RWPE2 (cell line): ENCODE measurements around the gene SHROOM2.
A peak's percentile ranks its signal among the peaks of the same experiment; 100 is the strongest.
"Not testable (repeated sequence)": the region's sequence is repeated elsewhere in the genome, so short reads cannot be mapped to it uniquely, and the experiment has no call there.

Experiments used
- ATAC-seq: fragments of 200-7000 bp; cut with Tn5 transposase; 3 replicates; pipeline ENCODE4 v1.9.1; 2021; ENCODE audit warnings: low read depth
- DNase-seq: peaks from one replicate; pipeline ENCODE4 v3.0.0-alpha.2; 2020; ENCODE audit warnings: low spot score
- H3K27ac ChIP-seq: fragments of 450-650 bp; 2 replicates; pipeline ENCODE4 v1.5.1; 2017; ENCODE audit warnings: mild to moderate bottlenecking; ENCODE audit not compliant: poor library complexity, severe bottlenecking
- H3K27me3 ChIP-seq: fragments of 250-450 bp; sonication (Bioruptor Pico); 2 replicates; pipeline ENCODE4 v1.5.1; 2021; ENCODE audit warnings: mild to moderate bottlenecking, moderate library complexity; ENCODE audit not compliant: insufficient read depth, poor library complexity, severe bottlenecking
- H3K36me3 ChIP-seq: fragments of 250-450 bp; sonication (Bioruptor Pico); 2 replicates; pipeline ENCODE4 v1.5.1; 2020; ENCODE audit warnings: low read depth, mild to moderate bottlenecking, moderate library complexity
- H3K4me1 ChIP-seq: fragments of 250-450 bp; sonication (Bioruptor Pico); 2 replicates; pipeline ENCODE4 v1.5.1; 2021; ENCODE audit warnings: mild to moderate bottlenecking, moderate library complexity; ENCODE audit not compliant: insufficient read depth, poor library complexity, severe bottlenecking
- H3K4me3 ChIP-seq: fragments of 250-450 bp; sonication (Bioruptor Pico); 2 replicates; pipeline ENCODE4 v1.5.1; 2021; ENCODE audit warnings: mild to moderate bottlenecking, moderate library complexity; ENCODE audit not compliant: severe bottlenecking
- H3K9me3 ChIP-seq: fragments of 250-450 bp; sonication (Bioruptor Pico); 2 replicates; pipeline ENCODE4 v1.5.1; 2021; ENCODE audit warnings: mild to moderate bottlenecking, moderate library complexity; ENCODE audit not compliant: severe bottlenecking
- TF ChIP-seq, protein P1 (sequence below): fragments of 450-650 bp; IDR thresholded peaks from one replicate; pipeline ENCODE4 v1.5.1; 2017; ENCODE audit warnings: mild to moderate bottlenecking, moderate library complexity; ENCODE audit not compliant: poor library complexity, severe bottlenecking

The SHROOM2 gene

DNA sequence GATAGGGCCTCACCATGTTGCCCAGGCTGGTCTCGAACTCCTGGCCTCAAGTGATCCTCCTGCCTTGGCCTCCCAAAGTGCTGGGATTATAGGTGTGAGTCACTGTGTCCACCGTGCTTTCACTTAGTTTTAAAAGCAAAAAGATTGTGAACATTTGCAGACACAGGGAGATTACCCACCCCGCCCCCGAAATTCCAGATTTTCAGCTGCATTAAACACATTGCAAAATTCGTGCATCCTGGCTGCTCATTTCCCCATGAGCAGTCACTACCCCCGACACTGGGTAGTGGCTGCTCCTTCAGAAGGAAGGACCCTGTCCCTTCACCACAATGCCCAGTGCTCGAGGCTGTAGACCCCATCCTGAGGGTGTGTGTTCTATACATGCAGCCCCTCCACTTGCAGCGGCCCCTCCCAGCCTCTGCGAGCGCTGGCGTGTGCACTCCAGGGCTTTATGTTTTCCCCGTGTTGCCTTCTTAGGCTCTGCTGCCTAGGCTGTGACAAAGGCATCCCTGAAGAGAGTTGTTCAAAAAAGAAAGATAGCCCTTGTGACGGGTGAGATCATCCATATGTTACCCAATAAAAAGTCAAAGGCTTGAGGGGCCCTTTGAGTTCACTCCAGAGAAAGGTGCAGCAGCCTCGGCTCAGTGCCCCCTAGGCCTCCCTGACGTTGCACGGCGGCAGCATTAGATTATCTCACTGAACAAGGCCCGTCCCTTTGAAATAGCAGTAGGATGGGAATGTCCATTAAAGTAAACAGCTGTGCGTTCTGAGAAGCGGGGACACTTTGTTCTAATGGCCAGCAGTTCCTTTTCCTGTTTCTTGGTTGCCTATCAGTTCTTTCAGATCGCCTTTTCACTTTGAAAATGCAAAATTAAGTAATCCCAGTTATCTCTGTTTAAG, 71.6 kb downstream of the SHROOM2 start:
- ATAC-seq (no peak), DNase-seq (no peak)
- Histone ChIP-seq H3K27ac (no peak overlapping the region), H3K4me1 (no peaks in the 10 kb centered on the region), H3K27me3 (no peaks in the 10 kb centered on the region), H3K4me3 (no peak overlapping the region), H3K36me3 (no peaks in the 10 kb centered on the region), H3K9me3 (no peaks in the 10 kb centered on the region)
- TF ChIP-seq, protein P1, sequence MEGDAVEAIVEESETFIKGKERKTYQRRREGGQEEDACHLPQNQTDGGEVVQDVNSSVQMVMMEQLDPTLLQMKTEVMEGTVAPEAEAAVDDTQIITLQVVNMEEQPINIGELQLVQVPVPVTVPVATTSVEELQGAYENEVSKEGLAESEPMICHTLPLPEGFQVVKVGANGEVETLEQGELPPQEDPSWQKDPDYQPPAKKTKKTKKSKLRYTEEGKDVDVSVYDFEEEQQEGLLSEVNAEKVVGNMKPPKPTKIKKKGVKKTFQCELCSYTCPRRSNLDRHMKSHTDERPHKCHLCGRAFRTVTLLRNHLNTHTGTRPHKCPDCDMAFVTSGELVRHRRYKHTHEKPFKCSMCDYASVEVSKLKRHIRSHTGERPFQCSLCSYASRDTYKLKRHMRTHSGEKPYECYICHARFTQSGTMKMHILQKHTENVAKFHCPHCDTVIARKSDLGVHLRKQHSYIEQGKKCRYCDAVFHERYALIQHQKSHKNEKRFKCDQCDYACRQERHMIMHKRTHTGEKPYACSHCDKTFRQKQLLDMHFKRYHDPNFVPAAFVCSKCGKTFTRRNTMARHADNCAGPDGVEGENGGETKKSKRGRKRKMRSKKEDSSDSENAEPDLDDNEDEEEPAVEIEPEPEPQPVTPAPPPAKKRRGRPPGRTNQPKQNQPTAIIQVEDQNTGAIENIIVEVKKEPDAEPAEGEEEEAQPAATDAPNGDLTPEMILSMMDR: no peak

DNA sequence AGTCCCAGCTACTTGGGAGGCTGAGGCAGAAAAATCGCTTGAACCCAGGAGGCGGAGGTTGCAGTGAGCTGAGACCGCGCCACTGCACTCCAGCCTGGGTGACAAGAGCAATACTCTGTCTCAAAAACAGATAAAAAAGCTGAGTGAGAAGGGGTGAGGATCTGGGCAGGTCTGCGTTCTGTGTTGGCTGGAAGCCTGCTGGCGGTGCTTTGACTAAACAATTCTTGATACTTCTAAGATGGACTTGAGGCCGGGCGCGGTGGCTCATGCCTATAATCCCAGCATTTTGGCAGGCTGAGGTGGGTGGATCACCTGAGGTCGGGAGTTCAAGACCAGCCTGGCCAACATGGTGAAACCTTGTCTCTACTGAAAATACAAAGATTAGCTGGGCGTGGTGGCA, 72.5 kb downstream of the SHROOM2 start:
- not testable (repeated sequence) for H3K4me3 ChIP-seq, H3K4me1 ChIP-seq, H3K36me3 ChIP-seq, ATAC-seq, H3K27ac ChIP-seq, DNase-seq, H3K9me3 ChIP-seq, H3K27me3 ChIP-seq

DNA sequence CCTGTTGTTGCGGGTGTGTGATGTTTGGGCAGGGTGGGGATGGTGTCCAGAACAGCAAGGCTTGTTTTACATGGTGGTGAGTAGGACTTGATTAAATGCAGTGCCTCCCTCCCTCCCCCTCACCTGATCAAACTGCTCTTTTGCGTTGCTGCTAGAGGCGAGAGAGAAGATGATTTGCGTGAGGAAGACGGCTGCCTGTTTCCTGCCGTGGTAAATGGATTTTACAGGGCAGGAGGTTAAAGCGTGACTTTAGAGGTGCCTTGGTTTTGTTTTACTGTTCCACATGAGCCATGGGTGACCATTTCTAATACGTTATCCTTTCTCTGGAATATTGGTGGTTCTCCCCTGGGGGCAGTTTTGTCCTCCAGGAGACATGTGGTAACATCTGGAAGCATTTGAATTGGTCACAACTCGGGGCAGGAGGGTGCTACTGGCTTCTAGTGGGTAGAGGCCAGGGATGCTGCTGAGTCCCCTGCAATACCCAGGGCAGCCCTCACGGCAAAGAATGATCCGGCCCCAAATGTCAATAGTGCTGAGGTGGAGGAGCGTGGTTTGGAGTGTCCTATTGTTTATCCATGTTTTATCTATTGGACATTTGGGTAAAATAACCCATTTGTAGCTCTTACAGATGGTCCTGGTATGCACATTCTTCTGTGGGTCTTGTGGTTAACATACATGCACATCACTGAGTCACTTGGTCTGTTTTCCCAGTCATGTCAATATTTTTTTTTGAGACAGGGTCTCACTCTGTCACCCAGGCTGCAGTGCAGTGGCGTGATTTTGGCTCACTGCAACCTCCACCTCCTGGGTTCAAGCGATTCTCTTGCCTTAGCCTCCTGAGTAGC, 73.7 kb downstream of the SHROOM2 start:
- ATAC-seq: peak; percentile 61; the same call in 2 of the 3 replicates
- TF ChIP-seq, protein P1: no peak

DNA sequence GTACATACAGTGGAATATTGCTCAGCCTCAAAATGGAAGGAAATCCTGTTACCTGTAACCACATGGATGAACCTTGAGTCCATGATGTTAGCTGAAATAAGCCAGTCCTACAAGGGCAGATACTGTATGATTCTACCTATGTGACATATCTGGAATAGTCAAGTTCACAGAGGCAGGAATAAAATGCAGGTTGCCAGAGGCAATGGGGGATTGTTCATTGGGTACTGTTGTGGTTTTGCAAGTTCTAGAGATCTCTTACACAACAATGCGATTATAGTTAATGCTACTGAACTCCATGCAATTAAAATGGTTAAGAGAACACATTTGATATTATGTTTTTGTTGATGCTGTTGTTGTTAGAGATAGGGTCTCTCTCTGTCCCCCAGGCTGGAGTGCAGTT, 74.6 kb downstream of the SHROOM2 start:
- Histone ChIP-seq H3K27ac (peak overlapping the region; percentile 17), H3K9me3 (no peaks in the 10 kb centered on the region)
- no peak for ATAC-seq

More for the DNA sequence above, 73.7 kb downstream of the SHROOM2 start:
- H3K36me3 ChIP-seq: no peaks in the 10 kb centered on the region
- no peak for DNase-seq
- peak overlapping the region; percentile 17 for H3K27ac ChIP-seq
- no peaks in the 10 kb centered on the region for H3K27me3 ChIP-seq
- no peaks in the 10 kb centered on the region for H3K9me3 ChIP-seq
- H3K4me1 ChIP-seq: no peaks in the 10 kb centered on the region
- no peak overlapping the region for H3K4me3 ChIP-seq

DNA sequence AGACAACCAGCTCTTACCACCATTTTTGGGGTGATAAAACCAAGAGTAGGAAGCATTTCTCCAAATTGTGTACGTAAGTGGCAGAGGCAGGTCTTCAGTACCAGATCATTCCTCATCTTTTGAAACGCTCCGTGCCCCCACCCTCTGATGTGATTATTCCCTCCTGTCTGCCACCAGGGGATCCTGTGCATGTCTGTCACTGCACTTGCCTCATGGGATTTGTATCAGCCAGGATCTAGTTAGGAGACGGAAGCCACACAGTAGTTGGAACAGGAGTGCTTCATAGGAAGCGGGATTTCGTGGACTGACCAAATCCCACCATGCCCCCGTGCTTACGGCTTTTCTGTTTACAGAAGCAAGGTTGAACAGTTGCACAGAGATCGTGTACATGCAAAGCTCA, 75.5 kb downstream of the SHROOM2 start:
- TF ChIP-seq, protein P1: no peak
- Histone ChIP-seq H3K4me1 (peaks cover 9% of the 10 kb centered on the region), H3K27ac (no peak overlapping the region), H3K9me3 (no peaks in the 10 kb centered on the region), H3K4me3 (no peak overlapping the region), H3K27me3 (no peaks in the 10 kb centered on the region), H3K36me3 (no peaks in the 10 kb centered on the region)
- DNase-seq (no peak), ATAC-seq (no peak)

More for the DNA sequence above, 74.6 kb downstream of the SHROOM2 start:
- no peak for DNase-seq
- no peaks in the 10 kb centered on the region for H3K36me3 ChIP-seq
- H3K4me1 ChIP-seq: peaks cover 2% of the 10 kb centered on the region
- H3K4me3 ChIP-seq: no peak overlapping the region
- TF ChIP-seq, protein P1: no peak
- no peaks in the 10 kb centered on the region for H3K27me3 ChIP-seq
